HG03442 (cell line): ENCODE results near the gene FUBP1.
A peak's percentile ranks its signal among the peaks of the same experiment; 100 is the strongest.
"Not testable (repeated sequence)": the region's sequence is repeated elsewhere in the genome, so short reads cannot be mapped to it uniquely, and the experiment has no call there.

ENCODE experiments used
- ATAC-seq: cut with Tn5 transposase; IDR thresholded peaks from one replicate; pipeline ENCODE4 v1.9.1; 2021; ENCODE audit warnings: mild to moderate bottlenecking, moderate library complexity; ENCODE audit not compliant: unreplicated experiment

Gene FUBP1

DNA sequence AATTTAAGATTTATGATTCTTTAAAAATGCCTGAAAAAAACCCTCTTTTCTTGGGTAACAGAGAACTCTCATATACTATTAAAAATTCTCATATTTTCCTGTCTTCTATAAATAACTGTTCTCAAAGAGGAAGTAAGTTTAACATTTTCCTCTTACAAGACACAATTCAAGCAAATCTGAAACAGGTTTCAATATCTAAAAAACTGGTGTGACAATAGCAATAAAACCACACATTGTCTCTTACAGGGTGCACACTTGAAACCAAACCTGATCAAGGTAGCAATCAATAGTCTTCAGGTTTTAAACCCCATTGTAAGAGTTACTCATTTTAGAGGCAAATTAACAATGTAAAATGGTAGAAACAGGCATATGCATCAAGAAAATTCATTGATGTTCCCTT is 28.0 kb downstream of the FUBP1 start:
- peak; percentile 62 for ATAC-seq

DNA sequence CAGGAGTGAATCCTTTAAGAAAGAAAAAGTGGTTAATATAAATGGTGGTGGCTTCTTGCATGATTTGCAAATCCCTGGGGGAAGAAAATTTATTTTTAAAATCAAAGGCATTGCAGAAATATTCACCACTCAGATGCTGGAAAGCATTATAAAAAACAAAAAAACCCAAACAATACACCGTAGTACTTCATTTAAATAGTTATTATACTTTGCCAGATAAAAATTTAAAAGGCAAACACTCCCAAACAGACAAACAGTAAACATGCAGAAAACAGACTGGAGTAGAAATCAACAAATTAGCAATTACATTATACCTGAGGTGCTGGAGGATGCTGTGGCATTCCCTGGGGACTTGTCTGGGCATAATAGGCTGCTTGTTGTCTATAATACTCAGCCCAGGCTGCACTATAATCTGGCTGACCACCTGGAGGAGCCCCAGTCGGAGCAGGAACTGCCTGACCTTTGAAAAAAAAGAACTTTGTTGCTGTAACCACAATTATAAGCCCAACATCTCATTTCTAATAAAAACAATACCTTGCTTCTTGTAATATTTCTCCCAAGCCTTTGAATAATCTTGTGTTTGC is 29.9 kb downstream of the FUBP1 start:
- ATAC-seq: peak; percentile 51

DNA sequence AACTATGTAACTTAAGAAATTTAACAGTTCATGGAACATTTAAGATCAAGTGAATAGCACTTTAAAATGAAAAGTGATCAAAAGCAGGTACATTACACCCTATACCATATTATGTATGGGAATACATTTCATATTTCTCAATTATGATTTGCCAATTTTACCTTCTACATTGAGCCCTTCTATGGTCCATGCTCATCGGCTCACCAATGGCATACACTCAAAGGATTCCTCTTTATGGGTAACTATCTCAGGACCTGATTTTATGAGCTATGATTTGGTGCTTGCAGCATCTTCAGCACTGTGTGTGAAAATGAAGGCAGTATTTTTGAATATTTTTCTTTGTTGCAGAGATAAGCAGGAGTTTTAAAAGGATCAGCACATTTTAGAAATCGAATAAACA is 33.5 kb downstream of the FUBP1 start:
- ATAC-seq: no peak

DNA sequence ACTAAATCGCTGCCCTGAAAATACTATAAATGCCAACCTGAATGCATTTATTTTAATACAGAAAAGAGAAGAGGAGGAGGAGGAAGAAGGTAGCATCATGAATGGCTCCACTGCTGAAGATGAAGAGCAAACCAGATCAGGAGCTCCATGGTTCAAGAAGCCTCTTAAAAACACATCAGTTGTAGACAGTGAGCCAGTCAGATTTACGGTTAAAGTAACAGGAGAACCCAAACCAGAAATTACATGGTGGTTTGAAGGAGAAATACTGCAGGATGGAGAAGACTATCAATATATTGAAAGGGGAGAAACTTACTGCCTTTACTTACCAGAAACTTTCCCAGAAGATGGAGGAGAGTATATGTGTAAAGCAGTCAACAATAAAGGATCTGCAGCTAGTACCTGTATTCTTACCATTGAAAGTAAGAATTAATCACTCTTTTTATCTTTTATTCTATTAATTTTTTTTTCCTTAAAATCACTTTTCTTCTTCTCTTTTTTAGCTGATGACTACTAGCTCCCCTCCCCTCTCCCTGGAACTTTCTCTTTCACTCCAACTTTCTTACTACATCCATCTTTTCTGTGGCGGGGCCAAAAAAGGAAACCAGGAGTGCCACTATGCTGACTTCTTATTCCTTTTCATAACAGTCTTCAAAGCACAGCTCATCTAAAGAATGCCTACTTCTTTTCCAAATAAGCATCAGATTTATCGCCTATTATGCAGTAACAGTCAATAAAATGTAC is 36.3 kb downstream of the FUBP1 start:
- no peak for ATAC-seq

DNA sequence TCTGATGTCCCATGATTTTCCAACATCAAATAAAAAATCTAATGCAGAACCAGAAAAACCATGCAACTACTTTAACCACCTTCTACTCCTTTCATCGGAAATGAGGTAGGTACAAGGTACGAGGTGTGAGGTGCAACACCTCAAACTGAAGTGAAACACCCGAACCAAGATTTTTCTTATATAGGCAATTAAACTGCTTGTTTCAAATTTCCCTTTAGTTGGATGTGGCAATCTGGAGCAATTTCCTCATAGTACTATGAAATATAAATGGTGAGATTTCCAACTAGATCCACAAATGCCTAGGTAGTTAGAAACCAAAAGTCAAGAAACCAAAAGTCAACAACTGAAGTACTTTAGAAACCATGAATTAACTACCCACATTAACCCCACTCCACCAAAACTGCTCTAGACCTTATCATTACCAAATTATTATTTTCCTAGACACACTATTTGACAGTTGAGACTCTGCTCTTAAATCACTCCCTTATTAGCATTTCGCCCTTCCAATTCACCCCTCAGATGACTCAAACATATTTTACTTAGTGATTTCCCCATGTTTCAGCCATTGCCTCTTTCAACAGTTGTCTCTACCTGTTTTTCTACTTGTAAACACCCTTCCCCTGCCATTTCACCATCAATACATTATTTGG is 37.8 kb downstream of the FUBP1 start:
- no peak for ATAC-seq

DNA sequence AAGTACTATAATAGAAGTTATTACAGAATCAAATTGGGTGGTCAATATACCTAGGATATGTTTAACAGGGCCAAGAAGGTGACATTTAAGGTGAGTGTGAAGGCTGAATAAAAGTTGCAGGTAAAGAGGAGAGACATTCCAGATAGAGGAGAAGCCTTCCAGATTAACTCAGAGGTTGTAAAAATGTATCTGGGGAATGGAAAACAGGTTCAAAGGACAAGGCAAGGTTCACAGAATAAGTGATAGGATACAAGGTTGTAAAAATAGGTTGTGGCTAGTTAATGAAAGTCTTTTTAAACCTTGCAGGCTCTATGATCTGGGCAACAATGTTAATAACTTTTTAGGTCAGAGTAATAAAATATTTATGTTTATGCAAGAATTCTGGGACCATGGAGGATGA is 40.2 kb downstream of the FUBP1 start:
- no peak for ATAC-seq

DNA sequence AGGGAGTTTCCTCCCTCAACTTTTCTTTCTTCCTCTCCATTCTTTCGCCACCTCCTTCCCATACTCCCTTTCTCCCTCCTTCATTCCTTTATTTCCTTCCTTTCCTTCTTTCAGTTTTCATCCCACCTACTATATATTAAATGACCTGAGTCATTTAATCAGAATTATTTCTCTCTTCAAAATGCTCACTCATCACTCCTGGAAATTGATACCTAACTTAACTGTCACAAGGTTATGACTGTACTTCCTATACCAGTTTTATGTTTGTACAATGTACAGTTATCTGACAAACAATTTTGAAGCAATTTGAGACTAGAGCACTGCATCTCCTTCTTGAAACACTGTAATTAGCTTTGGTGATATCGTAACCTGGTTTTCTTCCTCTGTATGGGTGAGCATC is 49.1 kb downstream of the FUBP1 start:
- ATAC-seq: no peak

DNA sequence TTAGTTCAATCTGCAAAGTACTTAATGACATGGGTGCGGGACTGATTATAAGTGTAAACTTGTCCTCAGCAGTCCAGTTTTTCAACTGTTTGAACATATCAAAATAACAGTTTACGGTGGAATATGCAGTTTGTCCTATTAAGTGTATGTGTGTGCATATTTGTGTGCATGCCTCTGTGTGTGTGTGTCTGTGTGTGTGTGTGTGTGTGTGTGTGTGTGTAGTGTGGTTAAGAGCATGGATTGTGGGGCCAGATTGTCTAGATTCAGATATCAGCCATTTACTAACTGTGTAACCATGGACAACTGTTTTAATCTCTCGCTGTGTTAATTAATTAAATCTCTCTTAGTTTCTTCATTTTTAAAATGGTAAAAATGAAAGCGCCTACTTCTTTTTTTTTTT is 51.5 kb downstream of the FUBP1 start:
- no peak for ATAC-seq

DNA sequence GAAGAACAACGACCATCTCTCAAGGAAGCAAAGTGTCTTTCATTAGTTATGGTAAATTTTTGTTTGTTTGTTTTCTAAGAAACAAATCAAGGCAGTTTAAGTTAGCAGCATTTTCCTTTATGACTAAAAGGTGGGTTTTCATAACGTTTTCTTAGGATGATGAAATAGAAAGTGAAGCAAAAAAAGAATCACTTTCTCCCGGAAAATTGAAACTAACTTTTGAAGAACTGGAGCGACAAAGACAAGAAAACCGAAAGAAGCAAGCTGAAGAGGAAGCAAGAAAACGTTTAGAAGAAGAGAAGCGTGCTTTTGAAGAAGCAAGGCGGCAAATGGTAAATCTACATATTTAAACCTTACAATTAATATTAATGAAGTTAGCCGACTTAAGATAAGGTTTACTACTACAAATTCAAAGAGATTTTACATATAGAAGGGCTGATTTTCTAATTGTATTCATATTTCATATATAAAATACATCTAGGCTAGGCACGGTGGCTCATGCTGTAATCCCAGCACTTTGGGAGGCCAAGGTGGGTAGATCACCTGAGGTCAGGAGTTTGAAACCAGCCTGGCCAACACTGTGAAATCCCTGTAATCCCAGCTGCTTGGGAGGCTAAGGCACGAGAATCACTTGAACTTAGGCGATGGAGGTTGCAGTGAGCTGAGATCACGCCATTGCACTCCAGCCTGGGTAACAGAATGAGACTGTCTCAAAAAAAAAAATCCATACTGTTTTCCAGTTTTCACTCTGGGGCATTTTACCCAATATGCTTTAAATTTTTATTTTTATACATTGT is 52.1 kb downstream of the FUBP1 start:
- ATAC-seq: peak; percentile 53

DNA sequence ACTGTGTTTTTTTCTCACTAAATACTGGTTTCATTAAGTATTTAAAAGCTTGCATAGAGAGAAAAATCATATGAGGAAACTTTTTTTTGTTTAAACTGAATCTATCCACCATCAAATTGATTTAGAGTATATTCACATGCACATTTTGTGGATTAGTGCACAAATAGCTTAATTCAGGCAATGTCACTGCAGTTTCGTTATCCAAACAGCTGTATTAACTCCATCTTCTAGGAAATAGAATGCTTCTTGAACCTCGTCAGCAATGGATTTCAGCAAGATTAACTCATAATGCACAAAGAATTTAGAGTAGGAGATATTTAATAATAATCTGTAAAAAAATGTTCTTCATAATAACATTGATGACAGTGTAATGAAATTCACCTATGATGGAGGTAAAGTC is 52.9 kb downstream of the FUBP1 start:
- ATAC-seq: no peak

DNA sequence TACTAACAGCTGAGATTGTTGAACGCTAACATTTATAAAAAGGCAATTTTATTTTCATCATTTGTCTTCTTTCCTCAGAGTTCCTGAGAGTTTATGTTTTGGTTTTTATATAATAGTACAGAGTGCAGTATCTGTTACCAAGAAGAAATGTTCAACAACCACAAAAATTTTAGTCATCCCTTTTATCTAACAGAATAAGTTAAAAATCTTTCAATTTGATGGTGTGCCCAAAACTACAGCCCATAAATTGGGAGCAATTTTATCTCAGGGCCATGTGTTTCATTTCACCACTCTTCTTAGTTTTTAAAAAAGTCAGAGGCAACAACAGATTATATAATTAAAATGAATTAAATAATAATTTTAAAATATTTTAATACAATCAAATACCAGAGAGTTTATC is 53.4 kb downstream of the FUBP1 start:
- no peak for ATAC-seq

DNA sequence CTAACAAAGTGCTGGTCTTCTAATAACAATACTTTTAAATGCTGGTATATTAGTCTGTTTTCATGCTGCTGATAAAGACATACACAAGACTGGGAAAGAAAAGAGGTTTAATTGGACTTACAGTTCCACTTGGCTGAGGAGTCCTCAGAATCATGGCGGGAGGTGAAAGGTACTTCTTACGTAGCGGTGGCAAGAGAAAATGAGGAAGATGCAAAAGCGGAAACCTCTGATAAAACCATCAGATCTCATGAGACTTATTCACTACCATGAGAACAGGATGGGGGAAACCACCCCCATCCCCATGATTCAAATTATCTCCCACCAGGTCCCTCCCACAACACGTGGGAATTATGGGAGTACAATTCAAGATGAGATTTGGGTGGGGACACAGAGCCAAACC is 60.0 kb downstream of the FUBP1 start:
- not testable (repeated sequence) for ATAC-seq

DNA sequence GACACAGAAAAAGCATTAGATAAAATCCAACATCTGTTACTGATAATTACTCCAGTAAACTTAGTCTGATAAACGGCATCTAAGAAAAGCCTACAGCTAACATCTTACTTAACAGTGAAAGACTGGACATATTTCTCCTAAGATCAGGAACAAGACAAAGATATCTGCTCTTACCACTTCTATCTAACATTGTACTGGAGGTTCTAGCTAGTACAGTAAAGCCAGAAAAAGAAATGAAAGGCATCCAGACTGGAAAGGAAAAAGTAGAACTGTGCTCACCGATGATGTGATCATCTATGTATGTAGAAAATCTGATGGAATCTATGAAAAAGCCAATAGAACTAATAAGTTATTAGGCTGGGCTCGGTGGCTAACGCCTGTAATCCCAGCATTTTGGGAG is 68.8 kb downstream of the FUBP1 start:
- ATAC-seq: no peak

DNA sequence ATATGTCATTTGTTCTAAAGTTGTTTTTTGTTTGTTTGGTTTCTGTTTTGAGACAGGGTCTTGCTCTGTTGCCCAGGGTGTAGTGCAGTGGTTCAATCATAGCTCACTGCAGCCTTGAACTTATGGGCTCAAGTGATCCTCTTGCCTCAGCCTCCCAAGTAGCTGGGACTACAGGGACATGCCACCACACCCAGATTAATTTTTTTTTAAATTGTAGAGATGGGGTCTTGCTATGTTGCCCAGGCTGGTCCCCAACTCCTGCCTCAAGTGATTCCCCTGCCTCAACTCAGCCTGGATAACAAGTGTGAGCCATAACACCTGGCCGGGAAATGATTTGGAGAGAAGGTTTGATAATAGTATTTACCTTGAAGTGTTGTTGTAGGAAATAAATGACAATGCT is 72.2 kb downstream of the FUBP1 start:
- ATAC-seq: no peak

DNA sequence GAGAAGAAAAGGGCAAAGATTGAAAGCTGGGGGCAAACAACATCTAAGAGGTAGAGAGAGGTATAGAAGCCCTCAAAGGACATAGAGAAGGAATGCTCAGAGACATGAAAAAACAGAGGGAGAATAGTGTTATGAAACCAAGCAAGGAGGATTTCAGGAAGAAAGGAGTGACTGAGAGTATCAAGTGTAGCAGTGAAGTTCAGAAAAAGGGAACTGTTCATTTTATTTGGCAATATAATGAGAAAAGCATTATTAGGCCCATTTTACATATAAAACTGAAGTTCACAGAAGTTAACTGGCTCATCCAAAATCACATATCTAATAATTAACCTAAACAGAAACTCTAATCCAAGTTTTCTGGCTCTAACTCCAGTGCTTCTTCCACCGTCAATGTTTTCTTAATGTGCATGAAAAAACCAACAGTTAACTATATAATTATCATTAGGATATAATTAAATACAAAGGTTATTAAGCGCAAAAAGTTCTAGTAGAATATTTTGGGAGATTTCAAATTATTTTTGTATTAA is 72.8 kb downstream of the FUBP1 start:
- no peak for ATAC-seq

DNA sequence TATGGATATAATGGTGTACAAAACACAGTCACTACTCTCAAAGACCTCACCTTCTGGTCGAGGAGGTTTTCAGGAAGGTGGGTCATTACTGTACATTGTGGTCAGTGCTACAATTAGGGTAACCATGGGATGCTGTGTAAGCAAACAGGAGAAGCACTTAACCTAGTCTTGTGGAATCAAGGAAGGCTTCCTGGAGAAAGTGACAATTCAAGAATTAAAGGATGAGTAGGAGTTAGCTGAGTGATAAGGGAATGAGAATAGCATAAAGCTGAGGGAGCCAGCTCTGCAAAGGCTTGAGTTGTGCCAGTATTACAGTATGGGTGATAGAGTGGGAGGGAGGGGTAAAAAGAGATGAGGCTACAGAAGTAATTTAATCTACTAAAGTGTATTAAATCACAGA is 73.3 kb downstream of the FUBP1 start:
- ATAC-seq: no peak

DNA sequence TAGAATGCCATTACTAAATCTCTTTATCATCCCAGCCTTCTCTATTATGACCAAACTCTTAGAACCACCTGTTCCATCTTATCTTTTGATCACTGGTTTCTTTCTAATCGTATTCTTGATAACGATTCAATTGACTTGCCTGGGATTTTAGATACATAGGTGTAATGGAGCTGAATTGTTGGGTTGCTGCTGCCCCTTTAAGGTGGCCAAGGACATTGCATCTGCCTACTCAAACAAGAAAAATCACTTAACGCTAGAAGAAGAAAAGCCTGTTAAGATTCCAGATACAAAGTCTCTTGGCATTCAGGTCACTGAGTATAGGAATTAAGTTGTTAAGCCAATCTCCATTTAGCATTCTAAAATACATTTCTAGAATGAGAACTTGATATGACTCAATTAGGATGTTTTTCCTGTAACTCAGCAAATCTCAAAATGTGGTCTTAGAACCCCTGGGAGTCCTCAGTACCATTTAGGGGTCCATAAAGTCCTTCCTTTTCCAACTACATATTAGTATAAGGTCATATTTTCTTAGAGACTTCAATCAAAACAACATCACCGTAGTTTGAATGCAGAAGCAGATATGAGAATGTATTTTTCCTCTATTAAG is 78.1 kb downstream of the FUBP1 start:
- no peak for ATAC-seq

DNA sequence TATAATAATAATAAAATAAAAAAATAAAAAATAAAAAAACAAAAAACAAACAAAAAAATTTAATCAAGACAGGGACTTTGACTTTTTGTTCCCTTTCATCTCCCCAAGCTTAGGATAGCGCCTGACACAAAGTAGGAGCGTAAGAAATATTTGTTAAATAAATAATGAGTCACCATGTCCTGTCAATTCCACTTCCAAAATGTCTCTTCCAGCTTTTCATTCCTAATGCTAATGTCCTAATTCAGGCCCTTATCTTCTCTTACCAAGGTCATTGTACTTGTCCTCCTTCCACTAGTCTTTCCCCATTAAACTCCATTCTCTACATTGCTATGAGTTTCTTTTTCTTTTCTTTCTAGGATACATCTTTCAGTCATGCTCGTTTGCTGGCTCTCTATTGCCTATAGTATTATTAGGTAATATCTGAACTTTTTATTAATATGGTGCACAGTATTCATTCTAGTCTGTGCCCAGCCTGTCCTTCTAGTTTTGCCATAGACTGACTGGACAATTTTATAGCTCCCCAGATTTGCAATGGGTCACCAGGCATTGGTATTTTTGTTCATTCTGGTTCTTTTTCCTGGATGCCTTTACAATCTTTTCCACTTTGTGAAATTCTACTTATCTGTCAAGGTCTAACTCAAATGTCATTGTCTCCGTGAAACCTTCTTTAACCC is 79.1 kb downstream of the FUBP1 start:
- no peak for ATAC-seq
